Inflammatory macrophage treated with lipopolysaccharide for 4 hours (primary cell): ENCODE results near the gene HPS5.
A peak's percentile ranks its signal among the peaks of the same experiment; 100 is the strongest.
"Not testable (repeated sequence)": the region's sequence is repeated elsewhere in the genome, so short reads cannot be mapped to it uniquely, and the experiment has no call there.

Experiments
- DNase-seq: peaks from one replicate; pipeline ENCODE4 v3.0.0-alpha.2; 2020

The HPS5 gene

GRCh38 chr11:18321969-18322711 lies at the start of gene HPS5, which contains the start of gene GTF2H1:
Gene HPS5, minus strand, starts transcription at chr11:18322140. Its CDS starts 4,282 bp downstream, at chr11:18317858.
Gene GTF2H1, plus strand, starts transcription at chr11:18322567. Its CDS starts 10,508 bp downstream, at chr11:18333075.
- peak; percentile 99 for DNase-seq

GRCh38 chr11:18371279-18371678 lies 49.3 kb upstream of the HPS5 start:
- DNase-seq: no peak

- DNase-seq: no peak
Observed at GRCh38 chr11:18369398-18369797, 47.5 kb upstream of the HPS5 start.

GRCh38 chr11:18368221-18368620 lies 46.3 kb upstream of the HPS5 start:
- DNase-seq: no peak

- DNase-seq: no peak
Observed at GRCh38 chr11:18367431-18367830, 45.5 kb upstream of the HPS5 start.

GRCh38 chr11:18366286-18366685 lies 44.3 kb upstream of the HPS5 start:
- DNase-seq: no peak

DNA sequence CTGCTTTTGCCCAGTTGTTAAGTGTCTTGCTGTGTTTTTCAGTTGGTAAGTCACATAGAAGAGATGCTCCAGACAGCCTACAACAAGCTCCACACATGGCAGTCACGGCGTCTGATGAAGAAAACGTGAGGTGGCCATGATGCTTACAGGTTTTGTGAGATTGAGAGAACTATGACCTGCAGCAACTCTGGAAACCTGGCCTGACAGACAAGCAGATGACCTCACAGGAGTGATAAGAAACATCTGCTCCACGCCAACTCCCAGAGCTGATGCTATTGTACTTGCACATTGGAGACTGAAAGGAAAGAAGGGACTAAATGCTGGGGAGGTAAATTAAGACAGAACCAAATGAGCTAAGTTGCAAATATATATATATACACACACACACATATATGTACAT lies 43.8 kb upstream of the HPS5 start:
- DNase-seq: no peak

DNA sequence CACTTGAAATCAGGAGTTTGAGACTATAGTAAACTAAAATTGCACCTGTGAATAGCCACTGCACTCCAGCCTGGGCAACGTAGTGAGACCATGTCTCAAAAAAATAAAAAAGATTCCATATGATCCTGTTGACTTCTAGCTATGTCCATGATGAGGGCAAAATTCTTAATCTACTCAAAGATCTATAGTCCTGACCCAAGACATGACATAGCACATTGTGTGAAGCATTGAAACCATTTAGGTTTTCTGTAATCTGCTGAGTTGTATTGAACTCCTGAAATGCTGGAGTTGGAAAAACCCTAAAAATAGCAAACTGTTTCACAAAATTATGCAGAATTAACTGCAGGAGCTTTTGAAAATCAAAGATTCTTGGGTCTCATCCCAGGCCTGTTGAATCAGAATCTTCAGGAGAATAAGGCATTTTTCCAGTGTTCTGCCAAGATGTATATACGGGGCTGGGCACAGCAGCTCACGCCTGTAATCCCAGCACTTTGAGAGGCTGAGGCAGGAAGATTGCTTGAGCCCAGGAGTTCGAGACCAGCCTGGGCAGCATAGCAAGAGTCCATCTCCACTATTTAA lies 42.6 kb upstream of the HPS5 start:
- no peak for DNase-seq

GRCh38 chr11:18361154-18361553 lies 39.2 kb upstream of the HPS5 start:
- no peak for DNase-seq

- DNase-seq: no peak
Observed at GRCh38 chr11:18358646-18359045, 36.7 kb upstream of the HPS5 start.

GRCh38 chr11:18352581-18352980 lies 30.6 kb upstream of the HPS5 start:
- DNase-seq: no peak

DNA sequence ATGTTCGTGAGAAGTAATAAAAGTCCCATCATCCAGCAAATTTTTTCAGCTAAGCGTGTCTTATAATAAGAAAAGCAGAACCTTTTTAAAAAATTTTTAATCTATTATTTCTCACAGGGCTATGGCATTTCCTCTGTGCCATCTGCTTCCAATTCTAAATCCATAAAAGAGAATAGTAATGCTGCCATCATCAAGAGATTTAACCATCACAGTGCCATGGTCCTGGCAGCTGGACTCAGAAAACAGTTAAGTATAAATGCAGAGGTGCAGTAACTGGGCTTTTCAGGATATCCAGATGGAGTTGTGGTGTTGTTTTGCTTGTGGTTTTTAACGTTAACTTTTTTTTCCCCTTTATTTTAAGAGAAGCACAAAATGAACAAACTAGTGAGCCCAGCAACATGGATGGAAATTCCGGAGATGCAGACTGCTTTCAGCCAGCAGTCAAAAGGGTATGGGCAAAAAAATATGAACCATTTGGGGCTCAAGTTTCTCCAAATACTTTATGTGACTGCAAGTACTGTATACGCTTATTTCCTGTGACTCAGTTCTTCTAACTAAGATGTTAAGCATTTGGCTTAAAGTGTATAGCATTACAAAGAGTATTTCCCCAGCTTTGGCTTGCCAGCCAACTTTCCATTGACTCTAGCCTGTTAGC lies 25.7 kb upstream of the HPS5 start:
- DNase-seq: no peak

DNA sequence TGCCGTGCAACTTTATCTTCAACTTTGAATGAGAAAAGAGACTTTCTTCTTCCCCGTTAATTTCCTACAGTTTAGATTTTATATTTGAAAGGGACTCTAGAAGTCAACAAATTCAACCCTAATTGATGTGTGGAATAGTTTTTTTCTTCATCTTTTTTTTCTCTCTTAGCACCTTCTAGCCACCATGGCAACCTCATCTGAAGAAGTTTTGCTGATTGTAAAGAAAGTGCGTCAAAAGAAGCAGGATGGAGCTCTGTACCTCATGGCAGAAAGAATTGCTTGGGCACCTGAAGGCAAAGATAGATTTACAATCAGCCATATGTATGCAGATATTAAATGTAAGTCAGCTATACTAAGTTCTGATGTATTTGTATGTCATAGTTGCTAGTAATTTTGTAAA lies 11.0 kb upstream of the HPS5 start:
- DNase-seq: no peak

DNA sequence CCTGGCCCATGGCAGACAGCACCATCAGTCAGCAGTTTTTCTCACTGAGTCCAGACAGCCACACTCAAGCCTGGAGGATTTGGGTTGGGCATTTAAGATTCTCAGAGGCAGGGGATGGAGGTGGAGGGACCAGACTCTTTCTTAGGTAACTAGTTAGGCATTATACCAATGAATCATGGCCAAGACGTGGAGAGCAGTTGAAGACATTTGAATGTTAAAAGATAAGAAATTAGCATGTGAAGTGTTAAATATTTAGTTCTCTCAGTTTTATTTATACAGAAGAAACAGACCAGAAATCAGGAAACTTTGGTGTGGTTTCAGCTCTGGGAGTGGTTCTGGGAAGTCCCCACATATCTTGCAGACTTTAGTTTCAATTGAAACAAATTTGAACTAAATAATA lies 10.4 kb upstream of the HPS5 start:
- DNase-seq: no peak

- DNase-seq: no peak
Observed at GRCh38 chr11:18330921-18331320, 9.0 kb upstream of the HPS5 start.

DNA sequence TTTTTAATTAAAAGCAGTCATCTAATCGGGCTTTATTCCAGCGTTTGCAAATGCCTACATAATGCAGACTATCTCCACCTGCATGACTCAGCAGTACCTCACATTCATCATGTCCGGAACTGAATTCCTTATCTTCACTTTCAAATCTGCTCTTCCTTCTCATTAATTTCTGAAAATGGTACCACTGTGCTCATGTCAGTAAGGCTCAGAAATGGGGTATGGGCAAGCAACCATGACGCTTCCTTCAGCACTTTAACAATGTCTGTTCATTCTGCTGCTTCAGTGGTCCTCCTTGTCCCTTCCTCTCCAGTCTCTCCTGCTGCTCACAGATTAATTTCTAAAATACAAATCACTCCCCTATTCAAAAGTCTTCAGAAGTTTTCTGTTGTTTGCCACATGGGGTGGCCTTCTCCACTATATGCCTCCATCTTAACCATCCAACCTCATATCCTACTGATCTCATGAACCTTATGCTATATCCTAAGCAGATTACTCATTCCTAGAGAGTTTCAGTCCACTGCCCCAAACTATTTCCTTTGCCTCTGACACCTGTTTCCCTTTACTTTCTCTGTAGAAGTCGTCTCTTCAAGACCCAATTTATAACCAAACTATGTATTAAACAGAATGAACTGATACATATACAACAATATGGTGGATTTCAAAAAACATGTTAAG lies 7.4 kb upstream of the HPS5 start:
- DNase-seq: no peak

DNA sequence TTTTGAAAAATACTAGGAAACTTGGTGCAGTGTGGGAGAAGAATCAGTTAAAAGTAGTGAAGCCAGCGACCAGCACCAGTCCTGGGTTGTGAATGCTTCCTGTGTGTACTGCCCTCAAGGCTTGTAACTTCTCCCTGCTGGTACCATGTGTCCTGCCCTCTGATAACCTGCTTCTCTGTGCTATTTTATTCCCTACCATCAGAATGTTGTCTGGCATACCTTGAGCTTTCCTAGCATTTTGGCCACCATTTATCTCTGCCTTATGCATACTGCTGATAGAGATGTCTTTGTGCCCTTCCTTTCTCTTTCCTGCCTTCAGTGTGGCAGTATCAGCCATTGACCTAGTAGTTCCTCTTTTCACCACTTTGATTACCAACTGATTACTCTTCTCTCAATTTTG lies 2.4 kb upstream of the HPS5 start:
- DNase-seq: peak; percentile 24

- DNase-seq: not testable (repeated sequence)
Observed at GRCh38 chr11:18323881-18324280, 1.9 kb upstream of the HPS5 start.

- DNase-seq: no peak
Observed at GRCh38 chr11:18322818-18323570, 1.1 kb upstream of the HPS5 start.

- peak; percentile 77 for DNase-seq
Observed at GRCh38 chr11:18321578-18321968, 367 bp downstream of the HPS5 start.

GRCh38 chr11:18320617-18321016 lies 1.3 kb downstream of the HPS5 start:
- DNase-seq: peak; percentile 52

- DNase-seq: no peak
Observed at GRCh38 chr11:18319914-18320313, 2.0 kb downstream of the HPS5 start.

- no peak for DNase-seq
Observed at GRCh38 chr11:18317551-18317950, 4.4 kb downstream of the HPS5 start.
